Activated T-cell treated with anti-CD3 and anti-CD28 coated beads, Interleukin-2, amount 50 U/mL, for 72 hours (primary cell): ENCODE measurements around the gene TKFC. TPM values are rescaled to one million over a fixed set of nuclear protein-coding genes. Genes with fewer than 3 reads are reported as not detected.

Experiments
- ATAC-seq, 2 donors: fragments of 150-1000 bp; cut with Tn5 transposase; replicated peaks in 1 of 2; 2 replicates each; pipeline ENCODE4 v1.10.0; 2021; ENCODE audit warnings: moderate library complexity in 2 of 2, mild to moderate bottlenecking in 1 of 2
- DNase-seq, 2 donors: peaks; one replicate each; pipeline ENCODE4 v3.0.0; 2021 to 2022; ENCODE audit warnings: mixed read lengths in 1 of 2
- H3K27ac Mint-ChIP-seq: one replicate; pipeline ENCODE4 v1.8.0; 2022; ENCODE audit warnings: mild to moderate bottlenecking, moderate library complexity, mixed read lengths
- H3K27me3 Mint-ChIP-seq: one replicate; pipeline ENCODE4 v1.8.0; 2022; ENCODE audit warnings: low read depth, mixed read lengths
- H3K36me3 Mint-ChIP-seq, 2 donors: one replicate each; pipeline ENCODE4 v1.8.0; 2022; ENCODE audit warnings: mixed read lengths in 2 of 2, mild to moderate bottlenecking in 1 of 2; ENCODE audit not compliant: insufficient read depth in 2 of 2
- H3K4me1 Mint-ChIP-seq: one replicate; pipeline ENCODE4 v1.8.0; 2022; ENCODE audit warnings: low read depth, mixed read lengths
- H3K4me3 Mint-ChIP-seq, 2 donors: one replicate each; pipeline ENCODE4 v1.8.0; 2022; ENCODE audit warnings: mild to moderate bottlenecking in 2 of 2, mixed read lengths in 2 of 2, moderate library complexity in 2 of 2
- H3K9me3 Mint-ChIP-seq, 2 donors: one replicate each; pipeline ENCODE4 v1.8.0; 2022; ENCODE audit warnings: mixed read lengths in 2 of 2
- total RNA-seq, 2 donors: library from RNA; stranded (reverse); gene quantifications; one replicate each; pipeline ENCODE4 v1.2.3, GENCODE V29; 2022

The TKFC gene
- total RNA-seq, result 10 to 100 TPM; 71.0 to 74.0 TPM

DNA sequence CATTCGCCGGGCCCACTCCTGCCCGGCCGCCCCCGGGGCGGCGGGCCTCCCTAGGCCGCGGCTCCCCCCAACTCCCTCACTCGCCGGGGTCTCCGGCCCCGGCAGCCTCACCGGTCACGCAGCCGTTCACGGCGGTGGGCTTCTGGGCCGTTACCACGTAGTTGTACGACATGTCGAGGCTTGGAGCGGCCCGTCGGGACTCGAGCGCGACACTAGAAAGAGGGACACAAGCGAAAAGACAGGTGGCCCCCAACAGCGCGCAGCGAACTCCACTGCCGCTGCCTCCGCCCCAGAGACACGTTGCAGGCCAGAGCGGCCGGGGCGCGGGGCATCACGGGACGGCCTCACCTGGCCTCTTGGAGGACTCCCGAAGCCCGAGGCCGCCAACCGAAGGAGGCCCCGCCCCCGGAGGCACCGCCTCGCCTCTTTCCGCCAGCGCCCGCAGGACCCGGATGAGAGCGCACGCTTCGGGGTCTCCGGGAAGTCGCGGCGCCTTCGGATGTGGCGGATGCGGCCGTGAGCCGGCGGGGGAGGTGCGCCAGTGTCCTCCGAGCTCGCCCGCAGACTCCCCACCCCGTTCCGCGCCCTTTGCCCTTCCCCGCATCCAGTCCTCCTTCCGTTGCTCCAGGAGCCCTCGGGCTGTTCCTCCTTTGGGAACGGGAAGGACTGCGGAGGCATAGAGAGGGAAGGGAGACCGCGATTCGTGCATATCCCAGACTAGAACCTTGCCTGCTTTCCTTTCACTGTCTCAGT lies at the start of gene TKFC, which contains the start of gene DDB1:
Gene TKFC, plus strand, starts transcription at position 432 of the 753 bp plus-strand sequence. CDS start 1,501 bp downstream, outside the sequence.
Gene DDB1, minus strand, starts transcription at position 309 of the 753 bp plus-strand sequence. Its CDS starts 137 bp downstream, at position 172.
- no peaks in the 10 kb centered on the region for H3K9me3 Mint-ChIP-seq
- peaks cover 9 to 15% of the 10 kb centered on the region in 2 donors for H3K36me3 Mint-ChIP-seq
- H3K4me1 Mint-ChIP-seq, result peaks cover 85% of the 10 kb centered on the region
- no peaks in the 10 kb centered on the region for H3K27me3 Mint-ChIP-seq
- ATAC-seq, result peak; percentile 95 to 97
- peak within 1 kb of the TSS; percentile 99 for H3K27ac Mint-ChIP-seq
- peak; percentile 99 for DNase-seq
- peak within 1 kb of the TSS; percentile 95 to 99 for H3K4me3 Mint-ChIP-seq

DNA sequence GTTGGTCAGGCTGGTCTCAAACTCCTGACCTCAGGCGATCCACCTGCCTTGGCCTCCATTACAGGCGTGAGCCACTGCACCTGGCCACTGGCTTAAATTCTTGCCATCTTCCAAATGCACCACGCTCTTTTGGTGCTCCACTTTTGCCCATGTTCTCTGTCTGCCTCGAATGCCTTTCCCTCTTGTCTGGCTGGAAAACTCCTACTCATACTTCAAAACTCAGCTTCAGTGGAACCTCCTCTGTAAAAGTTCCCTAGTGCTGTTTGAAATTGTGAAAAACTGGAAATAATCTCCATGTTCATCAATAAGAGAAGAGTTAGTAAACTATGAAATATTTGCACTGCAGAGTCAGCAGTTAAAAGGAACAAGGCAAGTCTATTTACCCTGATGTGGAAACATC lies 49.4 kb upstream of the TKFC start:
- DNase-seq (no peak), ATAC-seq (no peak)
- H3K4me3 Mint-ChIP-seq, result no peak overlapping the region
- H3K27ac Mint-ChIP-seq, result no peak overlapping the region
- H3K27me3 Mint-ChIP-seq, result no peaks in the 10 kb centered on the region
- peaks cover 0 to 13% of the 10 kb centered on the region in 2 donors for H3K36me3 Mint-ChIP-seq
- H3K4me1 Mint-ChIP-seq, result peaks cover 5% of the 10 kb centered on the region
- peaks cover 0 to 3% of the 10 kb centered on the region in 2 donors for H3K9me3 Mint-ChIP-seq

DNA sequence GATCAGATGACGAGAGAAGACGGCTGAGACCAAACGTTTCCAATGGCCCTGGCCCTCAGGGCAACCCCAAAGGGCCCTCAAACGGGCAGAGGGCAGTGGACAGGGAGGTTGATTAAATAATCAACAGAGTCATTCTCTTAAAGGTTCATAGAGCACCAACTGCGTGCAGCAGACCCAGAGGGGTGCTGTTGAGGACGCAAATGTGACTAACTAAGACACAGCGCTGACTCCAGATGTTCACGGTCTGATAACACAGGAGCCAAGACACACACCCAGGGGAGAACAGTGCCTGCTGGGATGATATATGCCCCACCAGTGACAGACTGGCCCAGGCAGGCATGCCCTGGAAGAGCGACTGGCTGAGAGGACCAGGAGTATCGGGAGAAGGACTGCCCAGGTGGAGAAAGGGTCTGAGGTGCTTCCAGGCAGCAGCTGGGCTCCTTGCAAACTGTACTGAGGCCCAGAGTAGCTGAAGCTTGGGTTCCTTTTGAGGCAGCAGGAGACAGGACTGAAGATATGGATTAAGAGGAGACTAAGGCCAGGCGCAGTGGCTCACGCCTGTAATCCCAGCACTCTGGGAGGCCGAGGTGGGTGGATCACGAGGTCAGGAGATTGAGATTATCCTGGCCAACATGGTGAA lies 45.6 kb upstream of the TKFC start:
- H3K4me1 Mint-ChIP-seq, result peaks cover 8% of the 10 kb centered on the region
- peaks cover 0 to 3% of the 10 kb centered on the region in 2 donors for H3K9me3 Mint-ChIP-seq
- peaks cover 0 to 13% of the 10 kb centered on the region in 2 donors for H3K36me3 Mint-ChIP-seq
- no peak overlapping the region for H3K27ac Mint-ChIP-seq
- H3K4me3 Mint-ChIP-seq, result no peak overlapping the region
- ATAC-seq (no peak), DNase-seq (no peak)
- peaks cover 7% of the 10 kb centered on the region for H3K27me3 Mint-ChIP-seq

DNA sequence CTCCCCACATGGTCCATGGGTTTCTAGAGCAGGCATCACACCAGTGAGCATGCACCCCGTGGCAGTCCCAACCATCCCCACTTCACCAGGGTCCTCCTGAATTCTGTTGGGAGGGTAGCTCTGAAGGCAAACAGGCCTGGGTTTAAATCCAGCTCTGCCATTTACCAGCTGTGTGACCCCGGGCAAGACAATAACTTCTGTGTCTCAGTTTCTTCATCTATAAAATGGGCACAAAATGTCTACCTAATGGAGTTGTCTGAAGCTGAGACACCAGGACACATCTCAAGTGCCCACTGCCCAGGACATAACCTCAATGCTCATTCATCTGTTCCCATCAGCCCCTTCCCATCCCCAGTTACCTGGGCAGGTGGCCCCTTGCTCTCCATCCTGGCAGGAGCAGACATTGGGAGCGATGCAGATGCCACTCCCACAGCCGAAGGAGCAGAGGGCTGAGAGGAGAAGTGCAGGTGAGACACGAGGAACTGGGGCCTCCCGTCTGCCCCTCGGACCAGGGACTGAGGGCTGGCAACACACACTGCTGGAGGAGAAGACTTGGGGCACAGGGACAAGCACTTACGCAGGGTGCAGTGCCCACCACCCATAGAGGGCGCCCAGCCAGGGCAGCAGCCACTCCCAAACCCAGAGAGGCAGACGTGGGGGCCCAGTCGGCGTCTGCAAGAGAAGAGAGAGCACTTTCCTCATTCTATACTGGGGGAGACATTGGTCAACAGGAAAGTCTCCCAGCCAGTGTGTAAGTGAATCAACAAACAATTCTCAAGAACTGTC lies 41.9 kb upstream of the TKFC start:
- H3K27ac Mint-ChIP-seq, result no peak overlapping the region
- H3K27me3 Mint-ChIP-seq, result peaks cover 9% of the 10 kb centered on the region
- DNase-seq (peak in 1 of 2 donors; percentile 26), ATAC-seq (no peak)
- H3K4me3 Mint-ChIP-seq, result no peak overlapping the region
- peaks cover 0 to 3% of the 10 kb centered on the region in 2 donors for H3K36me3 Mint-ChIP-seq
- peaks cover 20% of the 10 kb centered on the region for H3K4me1 Mint-ChIP-seq
- no peaks in the 10 kb centered on the region for H3K9me3 Mint-ChIP-seq

- peaks cover 2 to 7% of the 10 kb centered on the region in 2 donors for H3K36me3 Mint-ChIP-seq
- ATAC-seq (no peak), DNase-seq (no peak)
- H3K4me3 Mint-ChIP-seq, result peak overlapping the region; percentile 22 to 90
- peaks cover 9% of the 10 kb centered on the region for H3K27me3 Mint-ChIP-seq
- no peaks in the 10 kb centered on the region for H3K9me3 Mint-ChIP-seq
- peaks cover 25% of the 10 kb centered on the region for H3K4me1 Mint-ChIP-seq
- H3K27ac Mint-ChIP-seq, result no peak overlapping the region
Observed at GRCh38 chr11:61292356-61292755, 40.7 kb upstream of the TKFC start.

- DNase-seq, result peak; percentile 54 to 56
- Mint-ChIP-seq H3K9me3 (no peaks in the 10 kb centered on the region), H3K4me3 (peak overlapping the region; percentile 88 to 90), H3K36me3 (peaks cover 9 to 13% of the 10 kb centered on the region in 2 donors), H3K4me1 (peaks cover 38% of the 10 kb centered on the region), H3K27ac (peak overlapping the region; percentile 30), H3K27me3 (peaks cover 9% of the 10 kb centered on the region)
- ATAC-seq, result peak; percentile 62 to 63
Observed at GRCh38 chr11:61293867-61294716, 38.9 kb upstream of the TKFC start.

DNA sequence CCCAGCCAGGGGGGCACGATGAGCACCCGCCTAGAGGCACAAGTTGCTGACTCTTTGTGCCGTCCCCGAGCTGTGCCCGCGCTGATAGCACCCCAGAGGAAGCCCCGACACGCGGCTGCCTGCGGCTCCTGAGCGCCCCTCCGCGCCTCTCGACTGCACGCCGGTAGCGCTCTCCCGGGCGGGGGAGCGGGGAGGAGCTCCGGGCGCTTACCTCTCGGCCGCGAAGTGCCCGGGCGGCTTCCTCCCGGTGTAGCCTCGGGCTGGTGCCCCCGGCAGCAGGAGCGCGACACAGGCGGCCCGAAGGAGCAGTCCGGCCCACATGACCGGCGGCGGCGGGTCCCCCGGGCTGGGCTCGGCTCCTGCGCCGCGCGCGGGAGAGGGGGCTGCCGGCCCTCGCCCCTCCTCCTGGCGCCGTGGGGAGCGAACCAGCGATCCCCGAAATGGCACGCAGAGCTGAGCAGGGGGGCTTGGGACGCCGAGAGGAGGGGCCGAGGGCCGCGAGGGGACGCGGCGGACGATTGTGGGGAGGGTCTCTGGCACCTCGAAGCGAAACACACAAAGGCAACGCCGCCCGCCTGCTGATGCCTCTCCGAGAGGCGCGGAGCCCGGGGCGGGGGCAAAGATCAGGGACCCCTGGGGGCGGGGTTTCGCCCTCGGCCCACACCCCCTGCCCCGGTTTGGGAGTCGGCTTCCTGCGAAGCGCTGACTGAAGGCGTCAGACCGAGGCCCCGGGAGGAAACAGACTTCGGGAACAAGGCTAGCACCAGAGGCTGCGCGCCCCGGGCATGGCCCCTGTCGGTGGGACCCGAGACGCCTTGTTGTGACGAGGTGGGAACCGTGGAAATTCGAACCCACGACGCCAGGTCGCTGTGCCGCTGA lies 38.1 kb upstream of the TKFC start, which contains the start of gene VWCE:
Gene VWCE, minus strand, starts transcription at position 600 of the 879 bp plus-strand sequence. Its CDS starts 279 bp downstream, at position 321.
- Mint-ChIP-seq H3K9me3 (no peaks in the 10 kb centered on the region), H3K36me3 (peaks cover 9 to 13% of the 10 kb centered on the region in 2 donors), H3K27me3 (peaks cover 9% of the 10 kb centered on the region), H3K4me3 (peak within 1 kb of the TSS; percentile 88 to 90), H3K4me1 (peaks cover 39% of the 10 kb centered on the region), H3K27ac (no peak within 1 kb of the TSS)
- peak; percentile 89 for ATAC-seq
- peak; percentile 85 to 86 for DNase-seq

DNA sequence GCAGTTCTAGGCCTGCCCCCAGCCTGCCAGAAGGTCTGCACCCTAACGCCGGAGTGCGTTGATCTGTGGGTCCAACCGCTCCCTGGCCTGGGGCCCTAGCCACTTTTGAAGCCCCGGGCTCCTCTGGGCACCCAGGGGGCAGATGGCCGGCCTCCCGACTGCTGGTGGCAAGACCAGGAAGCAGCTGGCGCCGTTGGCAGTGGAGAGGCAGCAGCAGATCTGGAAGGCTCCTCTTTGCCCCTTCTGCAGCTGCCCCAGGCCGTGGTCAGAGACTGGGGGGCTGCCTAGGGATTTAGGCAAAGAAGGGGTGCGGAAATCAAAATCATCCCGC lies 37.5 kb upstream of the TKFC start:
- H3K27me3 Mint-ChIP-seq, result peaks cover 9% of the 10 kb centered on the region
- H3K36me3 Mint-ChIP-seq, result peaks cover 11 to 17% of the 10 kb centered on the region in 2 donors
- H3K4me3 Mint-ChIP-seq, result peak overlapping the region; percentile 6 to 90

DNA sequence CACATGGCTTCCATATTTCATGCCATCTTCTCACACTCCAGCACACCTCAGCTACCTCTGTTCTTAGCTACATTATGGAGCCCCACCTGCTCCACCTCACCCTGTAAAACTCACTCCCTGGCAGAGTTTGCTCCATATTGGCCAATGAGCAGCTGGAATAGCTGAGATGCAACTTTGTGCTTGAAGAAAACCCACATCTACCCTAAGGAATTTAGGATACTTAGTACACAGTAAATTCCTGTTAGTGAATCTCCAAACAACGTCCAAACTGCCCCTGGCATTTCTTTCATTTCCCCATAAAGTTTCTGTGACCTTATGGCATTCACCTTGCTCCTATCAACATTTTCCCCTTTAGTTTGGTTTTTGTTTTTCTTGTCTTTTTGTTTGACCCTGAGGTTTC lies 35.7 kb upstream of the TKFC start:
- no peak for ATAC-seq
- H3K9me3 Mint-ChIP-seq, result no peaks in the 10 kb centered on the region
- no peak overlapping the region for H3K27ac Mint-ChIP-seq
- peaks cover 3% of the 10 kb centered on the region for H3K27me3 Mint-ChIP-seq
- no peak for DNase-seq
- peaks cover 11 to 21% of the 10 kb centered on the region in 2 donors for H3K36me3 Mint-ChIP-seq
- H3K4me3 Mint-ChIP-seq, result peak overlapping the region; percentile 3 to 9
- H3K4me1 Mint-ChIP-seq, result peaks cover 45% of the 10 kb centered on the region

More for the DNA sequence above, 37.5 kb upstream of the TKFC start:
- no peak overlapping the region for H3K27ac Mint-ChIP-seq
- no peak for ATAC-seq
- DNase-seq, result no peak
- no peaks in the 10 kb centered on the region for H3K9me3 Mint-ChIP-seq
- peaks cover 41% of the 10 kb centered on the region for H3K4me1 Mint-ChIP-seq

GRCh38 chr11:61297746-61298145 lies 35.3 kb upstream of the TKFC start:
- Mint-ChIP-seq H3K4me1 (peaks cover 41% of the 10 kb centered on the region), H3K4me3 (peak overlapping the region; percentile 3 to 9), H3K27me3 (no peaks in the 10 kb centered on the region), H3K9me3 (no peaks in the 10 kb centered on the region), H3K27ac (no peak overlapping the region), H3K36me3 (peaks cover 11 to 21% of the 10 kb centered on the region in 2 donors)
- DNase-seq (no peak), ATAC-seq (no peak)

DNA sequence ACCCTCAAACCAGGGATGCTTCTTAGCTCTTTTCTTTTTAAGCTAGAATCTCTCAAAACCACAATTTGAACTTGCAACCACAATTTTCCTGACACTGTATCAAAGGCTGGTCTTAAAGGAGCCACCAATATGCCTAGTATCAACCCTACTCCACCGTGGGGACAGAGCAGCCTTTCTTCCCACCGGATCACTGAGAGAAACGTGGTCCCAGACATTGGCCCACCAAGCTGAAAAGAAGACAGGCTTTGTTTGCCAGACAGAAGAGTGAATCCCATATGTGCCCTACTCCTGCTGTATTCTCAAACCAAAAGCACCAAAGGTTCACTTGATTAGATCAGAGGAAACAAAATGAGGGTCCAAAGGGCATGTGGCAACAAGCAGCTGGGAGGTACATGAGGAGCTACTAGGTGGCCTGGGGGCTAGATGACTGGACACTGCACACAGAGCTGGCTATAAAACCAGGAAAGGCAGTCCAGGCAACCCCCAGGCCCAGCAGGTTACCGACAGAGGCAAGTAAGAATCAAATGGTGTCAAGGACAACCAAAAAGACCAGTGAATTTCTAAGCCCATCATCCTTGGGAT lies 34.3 kb upstream of the TKFC start:
- H3K27ac Mint-ChIP-seq, result no peak overlapping the region
- ATAC-seq (no peak), DNase-seq (no peak)
- no peak overlapping the region for H3K4me3 Mint-ChIP-seq
- H3K27me3 Mint-ChIP-seq, result no peaks in the 10 kb centered on the region
- peaks cover 33% of the 10 kb centered on the region for H3K4me1 Mint-ChIP-seq
- no peaks in the 10 kb centered on the region for H3K9me3 Mint-ChIP-seq
- H3K36me3 Mint-ChIP-seq, result peaks cover 11 to 21% of the 10 kb centered on the region in 2 donors
